Measurements from ENCODE around the gene TXNDC2. TPM values are rescaled to one million over a fixed set of nuclear protein-coding genes. Genes with fewer than 3 reads are reported as not detected.
"Not testable (repeated sequence)": the region's sequence is repeated elsewhere in the genome, so short reads cannot be mapped to it uniquely, and the experiment has no call there.

TXNDC2 gene
- total RNA-seq, 1 donor, result not detected

GRCh38 chr18:9878783-9879242 lies 7.0 kb upstream of the TXNDC2 start:
- no peak for DNase-seq (ENCODE audit: low read depth in 2 of 3, low spot score in 2 of 3)

DNA sequence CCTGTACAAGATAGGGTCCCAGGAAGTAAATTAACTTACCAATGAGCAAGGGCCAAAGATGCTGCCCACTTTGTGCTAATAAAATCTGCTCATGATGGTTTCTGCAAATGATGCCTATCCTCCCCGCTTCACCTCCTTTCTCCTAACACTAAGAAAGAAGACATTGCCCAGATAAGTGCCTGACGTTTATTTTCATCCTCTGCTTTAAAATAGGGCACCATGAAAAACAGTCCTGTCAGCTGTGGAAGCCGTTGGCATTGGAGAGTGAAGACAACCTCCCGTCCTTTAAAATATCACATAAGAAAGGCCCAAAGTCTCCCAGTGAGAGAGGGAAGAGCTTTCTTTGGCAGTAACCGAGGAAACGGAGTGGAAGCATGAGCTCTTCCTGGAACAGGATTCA lies 1.7 kb upstream of the TXNDC2 start:
- DNase-seq (ENCODE audit: low read depth in 2 of 3, low spot score in 2 of 3), result no peak

DNA sequence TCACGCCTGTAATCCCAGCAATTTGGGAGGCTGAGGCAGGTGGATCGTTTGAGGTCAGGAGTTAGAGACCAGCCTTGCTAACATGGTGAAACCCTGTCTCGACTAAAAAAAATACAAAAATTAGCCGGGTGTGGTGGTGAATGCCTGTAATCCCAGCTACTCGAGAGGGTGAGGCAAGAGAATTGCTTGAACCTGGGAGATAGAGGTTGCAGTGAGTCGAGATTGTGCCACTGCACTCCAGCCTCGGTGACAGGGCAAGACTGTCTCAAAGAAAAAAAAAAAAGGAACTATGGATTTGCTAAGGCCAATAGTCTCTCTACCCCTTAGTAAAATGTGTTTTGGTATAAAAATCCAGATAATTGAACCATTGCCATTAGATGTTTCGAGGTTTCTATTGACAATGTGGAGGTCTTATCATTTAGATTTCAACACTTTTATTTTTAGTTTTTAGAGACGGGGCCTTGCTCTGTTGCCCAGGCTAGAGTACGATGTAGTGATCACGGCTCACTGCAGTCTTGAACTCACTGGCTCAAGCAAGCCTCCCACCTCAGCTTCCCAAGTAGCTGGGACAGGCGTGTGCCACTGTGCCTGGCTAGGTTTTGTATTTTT lies 1.1 kb upstream of the TXNDC2 start:
- DNase-seq (ENCODE audit: low read depth in 2 of 3, low spot score in 2 of 3), result no peak

GRCh38 chr18:9886005-9886348 lies 204 bp downstream of the TXNDC2 start:
- DNase-seq (ENCODE audit: low read depth in 2 of 3, low spot score in 2 of 3), result no peak

GRCh38 chr18:9887992-9888391 lies 2.2 kb downstream of the TXNDC2 start:
- no peak for DNase-seq (ENCODE audit: low read depth in 2 of 3, low spot score in 2 of 3)

- DNase-seq (ENCODE audit: low read depth in 2 of 3, low spot score in 2 of 3), result no peak
Measured at GRCh38 chr18:9890196-9890595, 4.4 kb downstream of the TXNDC2 start.

- DNase-seq (ENCODE audit: low read depth in 2 of 3, low spot score in 2 of 3), result no peak
Measured at GRCh38 chr18:9890957-9891356, 5.2 kb downstream of the TXNDC2 start.

DNA sequence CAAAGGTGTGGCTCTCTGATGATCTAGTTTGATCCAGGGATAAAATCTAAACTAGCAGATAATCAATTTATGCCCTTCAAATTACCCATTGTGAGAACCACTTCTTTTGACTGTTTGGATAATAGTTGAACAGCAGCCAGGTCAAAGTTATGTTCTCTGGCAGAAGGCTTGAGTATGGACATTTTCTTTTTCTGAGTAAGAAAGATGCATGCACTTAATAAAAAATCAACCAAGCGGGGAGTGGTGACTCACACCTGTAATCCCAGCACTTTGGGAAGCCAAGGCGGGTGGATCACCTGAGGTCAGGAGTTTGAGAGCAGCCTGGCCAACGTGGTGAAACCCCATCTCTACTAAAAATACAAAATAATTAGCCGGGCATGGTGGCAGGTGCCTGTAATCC lies 5.7 kb downstream of the TXNDC2 start:
- not testable (repeated sequence) for DNase-seq (ENCODE audit: low read depth in 2 of 3, low spot score in 2 of 3)

GRCh38 chr18:9894454-9895068 lies 8.8 kb downstream of the TXNDC2 start:
- DNase-seq (ENCODE audit: low read depth in 2 of 3, low spot score in 2 of 3), result no peak

DNA sequence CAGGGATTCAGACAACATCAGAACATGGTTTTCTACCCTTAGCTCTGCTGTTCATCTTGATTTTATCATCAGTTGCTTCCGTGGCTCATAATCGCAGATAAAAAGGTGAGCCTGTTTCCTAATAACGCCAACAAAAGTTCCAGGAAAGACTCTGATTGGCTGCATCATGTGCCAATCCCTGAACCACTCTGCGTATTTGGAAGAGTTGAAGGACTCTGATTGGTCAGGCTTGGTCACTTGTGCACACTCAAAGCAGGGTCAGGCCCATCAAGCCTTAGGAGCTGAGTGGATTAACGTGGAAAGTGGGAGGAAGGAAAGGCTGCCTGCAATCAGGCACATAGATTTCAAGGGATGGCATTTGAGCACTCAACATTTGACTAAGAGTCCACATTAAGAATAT lies 11.4 kb downstream of the TXNDC2 start:
- no peak for DNase-seq (ENCODE audit: low read depth in 2 of 3, low spot score in 2 of 3)

- not testable (repeated sequence) for DNase-seq (ENCODE audit: low read depth in 2 of 3, low spot score in 2 of 3)
Measured at GRCh38 chr18:9897787-9898291, 12.1 kb downstream of the TXNDC2 start.

- peak in 1 of 3 donors; percentile 10 for DNase-seq (ENCODE audit: low read depth in 2 of 3, low spot score in 2 of 3)
Measured at GRCh38 chr18:9898792-9899549, 13.2 kb downstream of the TXNDC2 start.

- not testable (repeated sequence) for DNase-seq (ENCODE audit: low read depth in 2 of 3, low spot score in 2 of 3)
Measured at GRCh38 chr18:9899550-9899930, 13.8 kb downstream of the TXNDC2 start.

DNA sequence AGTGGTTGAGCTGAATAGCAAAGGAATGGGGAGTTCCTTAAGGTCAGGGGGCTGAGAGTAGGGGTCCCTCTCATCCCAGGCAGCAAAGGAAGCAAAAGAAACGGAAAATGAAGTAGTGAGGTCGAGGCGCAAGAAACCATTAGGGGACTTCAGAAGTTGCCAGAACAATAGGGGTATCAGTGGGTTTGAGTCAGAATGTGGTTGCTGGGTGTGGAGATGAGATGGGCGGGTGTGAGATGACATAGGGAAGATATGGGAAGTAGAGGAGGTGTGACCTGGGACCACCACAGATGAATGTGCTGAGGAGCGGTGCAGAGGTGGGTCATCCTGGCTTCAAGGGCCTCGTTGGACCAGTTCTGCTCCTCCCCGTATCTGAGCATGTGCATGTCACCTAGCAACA lies 14.9 kb downstream of the TXNDC2 start:
- no peak for DNase-seq (ENCODE audit: low read depth in 2 of 3, low spot score in 2 of 3)

GRCh38 chr18:9901377-9901776 lies 15.6 kb downstream of the TXNDC2 start:
- DNase-seq (ENCODE audit: low read depth in 2 of 3, low spot score in 2 of 3), result no peak

DNA sequence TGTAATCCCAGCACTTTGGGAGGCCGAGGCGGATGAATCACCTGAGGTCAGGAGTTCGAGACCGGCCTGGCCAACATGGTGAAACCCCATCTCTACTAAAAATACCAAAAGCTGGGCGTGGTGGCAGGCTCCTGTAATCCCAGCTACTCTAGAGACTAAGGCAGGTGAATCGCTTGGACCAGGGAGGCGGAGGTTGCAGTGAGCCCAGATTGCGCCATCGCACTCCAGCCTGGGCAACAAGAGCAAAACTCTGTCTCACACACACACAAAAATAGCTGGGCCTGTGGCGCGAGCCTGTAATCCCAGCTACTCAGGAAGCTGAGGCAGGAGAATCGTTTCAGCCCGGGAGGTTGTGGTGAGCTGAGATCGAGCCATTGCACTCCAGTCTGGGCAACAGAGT lies 16.5 kb downstream of the TXNDC2 start:
- not testable (repeated sequence) for DNase-seq (ENCODE audit: low read depth in 2 of 3, low spot score in 2 of 3)

DNA sequence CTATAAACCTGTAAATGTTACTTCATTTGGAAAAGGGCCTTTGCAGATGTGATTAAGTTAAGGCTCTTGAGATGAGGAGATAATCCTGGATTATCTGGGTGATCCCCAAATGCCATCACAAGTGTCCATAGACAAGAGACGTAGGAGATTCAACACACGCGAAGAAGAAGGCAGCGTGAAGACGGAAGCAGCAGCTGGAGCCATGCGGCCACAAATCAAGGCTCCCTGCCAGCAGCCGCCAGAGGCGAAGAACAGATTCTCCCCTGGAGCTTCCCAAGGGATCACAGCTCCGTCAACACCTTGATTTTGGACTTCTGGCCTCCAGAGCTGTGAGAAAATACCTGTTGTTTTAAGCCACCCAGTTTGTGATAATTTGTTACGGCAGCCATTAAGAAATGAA lies 17.1 kb downstream of the TXNDC2 start:
- no peak for DNase-seq (ENCODE audit: low read depth in 2 of 3, low spot score in 2 of 3)

- DNase-seq (ENCODE audit: low read depth in 2 of 3, low spot score in 2 of 3), result no peak
Measured at GRCh38 chr18:9905401-9905922, 19.7 kb downstream of the TXNDC2 start.

GRCh38 chr18:9906481-9906880 lies 20.7 kb downstream of the TXNDC2 start:
- DNase-seq (ENCODE audit: low read depth in 2 of 3, low spot score in 2 of 3), result peak in 1 of 3 donors; percentile 14

DNA sequence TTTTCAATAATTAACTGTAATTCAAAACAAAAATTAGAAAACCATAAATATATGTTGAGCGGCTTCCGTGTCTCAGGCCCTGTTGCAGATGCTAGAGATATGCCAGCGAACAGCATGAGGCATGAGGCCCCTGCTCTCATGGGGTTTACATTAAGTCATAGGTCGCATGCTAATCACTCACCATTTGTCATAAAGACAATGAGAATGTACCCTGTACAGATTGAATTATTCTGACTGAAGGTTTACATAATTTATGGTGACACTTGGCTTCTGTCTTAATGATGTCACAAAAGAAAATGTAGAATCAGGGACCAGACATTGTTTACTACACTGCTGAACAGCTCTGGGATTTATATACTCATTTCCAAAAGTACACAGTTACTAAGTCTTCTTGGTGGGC lies 22.1 kb downstream of the TXNDC2 start:
- no peak for DNase-seq (ENCODE audit: low read depth in 2 of 3, low spot score in 2 of 3)

GRCh38 chr18:9910071-9910470 lies 24.3 kb downstream of the TXNDC2 start:
- DNase-seq (ENCODE audit: low read depth in 2 of 3, low spot score in 2 of 3), result no peak

DNA sequence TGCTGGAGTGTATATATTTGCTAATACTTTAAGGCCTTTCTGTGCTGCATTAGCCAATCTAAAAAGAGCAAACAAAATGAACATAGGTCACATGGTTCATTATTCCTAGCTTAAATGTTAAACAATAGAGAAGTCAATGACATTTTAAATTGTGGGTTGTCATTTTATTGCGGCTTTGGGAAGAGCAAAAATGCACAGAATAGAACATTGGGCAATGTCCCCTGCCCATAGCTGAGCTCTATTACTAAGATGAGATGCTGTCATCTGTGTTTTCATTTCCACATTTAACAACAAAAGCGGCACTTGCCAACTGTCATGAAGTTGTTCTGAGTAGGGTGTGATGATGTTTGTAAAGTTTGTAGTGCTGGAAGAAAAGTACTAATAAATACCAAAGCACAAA lies 24.9 kb downstream of the TXNDC2 start:
- DNase-seq (ENCODE audit: low read depth in 2 of 3, low spot score in 2 of 3), result no peak

All from hematopoietic multipotent progenitor cell (in vitro differentiated cells).